Osteoblast (primary cell): ENCODE data around the gene SNX12. TPM values are rescaled to one million over a fixed set of nuclear protein-coding genes. Genes with fewer than 3 reads are reported as not detected.

Experiments used
- DNase-seq: peaks from one replicate; pipeline ENCODE4 v3.0.0; 2011; ENCODE audit warnings: low spot score, mixed read lengths; ENCODE audit not compliant: insufficient read length; ENCODE audit errors: missing footprints
- H2AFZ ChIP-seq: 2 replicates; pipeline ENCODE4 v1.6.0; 2011; ENCODE audit warnings: mild to moderate bottlenecking, low read length
- H3K27ac ChIP-seq: 2 replicates; pipeline ENCODE4 v1.5.1; 2011; ENCODE audit warnings: mild to moderate bottlenecking, low read depth, low read length, moderate library complexity
- H3K27me3 ChIP-seq: 2 replicates; pipeline ENCODE4 v1.6.0; 2012; ENCODE audit warnings: mild to moderate bottlenecking, control low read depth, inconsistent platforms, low read length, moderate library complexity; ENCODE audit not compliant: insufficient read depth
- H3K36me3 ChIP-seq: 2 replicates; pipeline ENCODE4 v1.5.1; 2011; ENCODE audit warnings: mild to moderate bottlenecking, low read length, control low read depth, moderate library complexity; ENCODE audit not compliant: insufficient read depth
- H3K4me1 ChIP-seq: 2 replicates; pipeline ENCODE4 v1.5.1; 2011; ENCODE audit warnings: mild to moderate bottlenecking, low read length, control low read depth, moderate library complexity; ENCODE audit not compliant: insufficient read depth
- H3K4me2 ChIP-seq: 2 replicates; pipeline ENCODE4 v1.6.0; 2011; ENCODE audit warnings: mild to moderate bottlenecking, low read length; ENCODE audit not compliant: insufficient read depth
- H3K4me3 ChIP-seq: fragments of 200-600 bp; sonication (generic); 3 replicates; pipeline ENCODE4 v1.5.1; 2012; ENCODE audit warnings: mild to moderate bottlenecking, low read length, inconsistent platforms; ENCODE audit not compliant: insufficient read depth
- H3K79me2 ChIP-seq: 2 replicates; pipeline ENCODE4 v1.6.0; 2012; ENCODE audit warnings: mild to moderate bottlenecking, low read length, control low read depth, inconsistent platforms; ENCODE audit not compliant: insufficient read depth
- H3K9me3 ChIP-seq: 2 replicates; pipeline ENCODE4 v1.5.1; 2011; ENCODE audit warnings: low read depth, low read length, control low read depth
- H4K20me1 ChIP-seq: 2 replicates; pipeline ENCODE4 v1.6.0; 2012; ENCODE audit warnings: mild to moderate bottlenecking, low read length, control low read depth; ENCODE audit not compliant: insufficient read depth
- CTCF ChIP-seq: IDR thresholded peaks from 2 replicates; pipeline ENCODE4 v1.5.1; 2011; ENCODE audit warnings: mild to moderate bottlenecking, low read depth, low read length, moderate library complexity; ENCODE audit errors: extremely low read depth
- total RNA-seq: library from RNA; depleted of rRNA; stranded (reverse); fragments of >200 nt; gene quantifications from 2 replicates; pipeline ENCODE4 v1.2.3, GENCODE V29; 2012

Gene SNX12
- total RNA-seq, 1 donor = 67.7 TPM

- no peak overlapping the region for H3K4me2 ChIP-seq
- H3K27me3 ChIP-seq = peaks cover 5% of the 10 kb centered on the region
- no peak for TF ChIP-seq CTCF
- no peaks in the 10 kb centered on the region for H3K9me3 ChIP-seq
- H3K79me2 ChIP-seq = no peaks in the 10 kb centered on the region
- H2AFZ ChIP-seq = no peak overlapping the region
- H3K36me3 ChIP-seq = no peaks in the 10 kb centered on the region
- H3K4me3 ChIP-seq = no peak overlapping the region
- no peak for DNase-seq
- no peak overlapping the region for H3K27ac ChIP-seq
- no peaks in the 10 kb centered on the region for H4K20me1 ChIP-seq
- H3K4me1 ChIP-seq = no peaks in the 10 kb centered on the region
Observed at GRCh38 chrX:71105628-71106027, 37.5 kb upstream of the SNX12 start.

DNA sequence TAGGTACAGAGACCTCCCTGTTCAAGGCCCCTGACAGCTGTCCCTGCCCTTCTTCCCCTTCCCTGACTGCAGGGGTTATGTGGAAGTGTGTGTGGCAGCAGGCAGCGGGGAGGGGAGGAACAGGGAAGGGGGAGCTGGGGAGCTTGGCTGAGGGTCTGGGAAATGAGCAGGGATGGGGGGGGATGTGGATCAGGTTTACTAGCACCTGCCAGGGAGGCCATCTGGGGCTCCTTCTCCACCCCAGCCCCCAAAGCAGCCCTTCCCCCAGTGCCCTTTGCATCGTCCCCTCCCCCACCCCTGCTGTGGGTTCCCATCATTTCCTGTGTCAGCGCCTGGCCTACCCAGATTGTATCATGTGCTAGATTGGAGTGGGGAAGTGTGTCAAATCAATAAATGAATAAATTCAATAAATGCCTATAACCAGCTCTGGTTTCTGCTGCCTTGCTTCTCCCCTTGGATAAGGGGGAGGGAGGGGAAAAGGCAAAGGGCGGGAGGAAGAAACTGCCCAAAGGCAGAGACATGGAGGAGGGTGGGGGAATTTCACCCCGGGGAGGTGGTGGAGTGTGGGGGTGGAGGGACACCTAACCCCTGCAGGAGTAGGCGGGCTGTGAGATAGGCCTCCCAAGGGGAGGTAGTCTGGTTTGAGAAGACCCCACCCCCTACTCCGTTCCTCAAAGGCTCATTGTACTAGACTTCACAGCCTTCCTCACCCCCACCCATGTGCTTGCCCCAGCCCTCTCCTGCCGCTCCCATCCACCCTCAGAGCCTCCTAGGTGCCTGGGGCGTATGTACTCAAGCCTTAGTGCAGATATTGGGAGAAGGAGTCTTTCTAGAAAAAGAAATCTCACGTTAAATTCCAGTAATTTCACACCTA, 35.2 kb upstream of the SNX12 start:
- no peak overlapping the region for H3K4me2 ChIP-seq
- no peak for TF ChIP-seq CTCF
- H3K27ac ChIP-seq = no peak overlapping the region
- H3K4me3 ChIP-seq = no peak overlapping the region
- no peaks in the 10 kb centered on the region for H3K36me3 ChIP-seq
- H2AFZ ChIP-seq = no peak overlapping the region
- no peaks in the 10 kb centered on the region for H4K20me1 ChIP-seq
- no peaks in the 10 kb centered on the region for H3K4me1 ChIP-seq
- no peaks in the 10 kb centered on the region for H3K9me3 ChIP-seq
- DNase-seq = no peak
- peaks cover 6% of the 10 kb centered on the region for H3K27me3 ChIP-seq
- no peaks in the 10 kb centered on the region for H3K79me2 ChIP-seq

DNA sequence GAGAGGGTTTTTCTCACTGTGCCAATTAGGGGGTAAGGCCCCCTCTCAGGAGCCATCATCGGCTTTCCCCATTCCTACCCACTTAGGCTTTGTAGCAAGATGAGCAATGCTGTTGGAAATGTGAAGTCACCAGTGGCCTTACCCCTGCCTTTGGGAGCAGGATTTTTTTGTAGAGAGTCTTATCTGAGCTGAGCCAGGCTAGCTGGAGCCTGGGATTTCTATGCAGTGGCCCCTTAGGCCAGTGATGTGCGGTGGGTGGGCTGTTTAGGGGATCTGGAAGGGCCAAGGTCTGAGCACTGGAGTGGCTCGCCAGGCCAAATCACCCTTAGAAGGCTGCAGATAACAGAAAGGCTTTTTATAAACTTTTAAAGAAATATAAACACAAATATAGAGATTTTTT, 34.2 kb upstream of the SNX12 start:
- no peaks in the 10 kb centered on the region for H4K20me1 ChIP-seq
- no peak overlapping the region for H3K27ac ChIP-seq
- H3K79me2 ChIP-seq = no peaks in the 10 kb centered on the region
- no peaks in the 10 kb centered on the region for H3K4me1 ChIP-seq
- no peaks in the 10 kb centered on the region for H3K9me3 ChIP-seq
- H3K36me3 ChIP-seq = no peaks in the 10 kb centered on the region
- DNase-seq = no peak
- peaks cover 8% of the 10 kb centered on the region for H3K27me3 ChIP-seq
- no peak overlapping the region for H2AFZ ChIP-seq
- no peak overlapping the region for H3K4me3 ChIP-seq
- TF ChIP-seq CTCF = no peak
- H3K4me2 ChIP-seq = no peak overlapping the region

GRCh38 chrX:71100581-71101505, 32.7 kb upstream of the SNX12 start:
- Histone ChIP-seq H3K79me2 (no peaks in the 10 kb centered on the region), H3K27ac (no peak overlapping the region), H2AFZ (no peak overlapping the region), H3K27me3 (peaks cover 12% of the 10 kb centered on the region), H3K4me2 (no peak overlapping the region), H3K9me3 (no peaks in the 10 kb centered on the region), H3K4me3 (no peak overlapping the region), H3K4me1 (no peaks in the 10 kb centered on the region), H3K36me3 (no peaks in the 10 kb centered on the region), H4K20me1 (no peaks in the 10 kb centered on the region)
- TF ChIP-seq CTCF = no peak
- DNase-seq = no peak
